GM23338 (cell line): ENCODE measurements around the gene PCBP3. TPM values are rescaled to one million over a fixed set of nuclear protein-coding genes. Genes with fewer than 3 reads are reported as not detected.
"Not testable (repeated sequence)": the region's sequence is repeated elsewhere in the genome, so short reads cannot be mapped to it uniquely, and the experiment has no call there.

ENCODE experiments used
- ATAC-seq: fragments of 200-7000 bp; cut with Tn5 transposase; 3 replicates; pipeline ENCODE4 v1.9.1; 2020
- DNase-seq: peaks from one replicate; pipeline ENCODE4 v3.0.0-alpha.2; 2015; ENCODE audit warnings: low spot score
- H2AFZ ChIP-seq: fragments of 200-600 bp; sonication (generic); 2 replicates; pipeline ENCODE4 v1.8.0; 2016; ENCODE audit warnings: antibody characterized with exemption, mild to moderate bottlenecking, moderate library complexity
- H3F3A ChIP-seq: fragments of 200-600 bp; sonication (generic); replicated peaks from 2 replicates; pipeline ENCODE4 v1.8.0; 2017; ENCODE audit warnings: antibody characterized with exemption, mixed run types, low read depth
- H3K27ac ChIP-seq: fragments of 200-600 bp; sonication (generic); 2 replicates; pipeline ENCODE4 v1.6.1; 2016; ENCODE audit warnings: low read depth
- H3K27me3 ChIP-seq: fragments of 200-600 bp; sonication (generic); 2 replicates; pipeline ENCODE4 v1.8.0; 2016; ENCODE audit warnings: mild to moderate bottlenecking, mixed run types, moderate library complexity; ENCODE audit not compliant: insufficient read depth
- H3K36me3 ChIP-seq: fragments of 200-600 bp; sonication (generic); 2 replicates; pipeline ENCODE4 v1.8.0; 2016; ENCODE audit warnings: mild to moderate bottlenecking; ENCODE audit not compliant: insufficient read depth
- H3K4me1 ChIP-seq: fragments of 200-600 bp; sonication (generic); 2 replicates; pipeline ENCODE4 v1.8.0; 2016; ENCODE audit warnings: mild to moderate bottlenecking, moderate library complexity; ENCODE audit not compliant: insufficient read depth
- H3K4me2 ChIP-seq: fragments of 200-600 bp; sonication (generic); 2 replicates; pipeline ENCODE4 v1.7.1; 2017; ENCODE audit warnings: mixed run types
- H3K4me3 ChIP-seq: fragments of 200-600 bp; sonication (generic); 2 replicates; pipeline ENCODE4 v1.6.1; 2016; ENCODE audit warnings: mixed run types
- H3K79me2 ChIP-seq: fragments of 200-600 bp; sonication (generic); replicated peaks from 2 replicates; pipeline ENCODE4 v1.8.0; 2017; ENCODE audit warnings: mild to moderate bottlenecking; ENCODE audit not compliant: insufficient read depth
- H3K9me2 ChIP-seq: fragments of 200-600 bp; sonication (generic); 2 replicates; pipeline ENCODE4 v1.8.0; 2017; ENCODE audit not compliant: insufficient read depth
- H4K20me1 ChIP-seq: fragments of 200-600 bp; sonication (generic); replicated peaks from 2 replicates; pipeline ENCODE4 v1.8.0; 2017; ENCODE audit warnings: mild to moderate bottlenecking; ENCODE audit not compliant: insufficient read depth
- H3K27ac Mint-ChIP-seq: 2 replicates; pipeline ENCODE4 v1.8.0; 2020; ENCODE audit warnings: inconsistent platforms, mild to moderate bottlenecking, moderate library complexity, mixed read lengths
- H3K27me3 Mint-ChIP-seq: 3 replicates; pipeline ENCODE4 v1.8.0; 2022; ENCODE audit warnings: low read depth, mild to moderate bottlenecking, moderate library complexity, mixed read lengths, inconsistent platforms; ENCODE audit not compliant: insufficient read depth, poor library complexity
- H3K36me3 Mint-ChIP-seq: 3 replicates; pipeline ENCODE4 v1.8.0; 2021; ENCODE audit warnings: low read depth, mild to moderate bottlenecking, inconsistent platforms, moderate library complexity, mixed read lengths
- H3K4me1 Mint-ChIP-seq: 3 replicates; pipeline ENCODE4 v1.8.0; 2020; ENCODE audit warnings: mild to moderate bottlenecking, inconsistent platforms, mixed read lengths
- H3K4me3 Mint-ChIP-seq: 3 replicates; pipeline ENCODE4 v1.8.0; 2021; ENCODE audit warnings: moderate library complexity, mild to moderate bottlenecking, inconsistent platforms, mixed read lengths
- H3K9me3 Mint-ChIP-seq: 3 replicates; pipeline ENCODE4 v1.8.0; 2020; ENCODE audit warnings: moderate library complexity, mild to moderate bottlenecking, inconsistent platforms, mixed read lengths
- CREB1 ChIP-seq: fragments of 250-450 bp; sonication (Bioruptor Pico); IDR thresholded peaks from 2 replicates; pipeline ENCODE4 v1.5.0; 2020; ENCODE audit warnings: low read depth, mild to moderate bottlenecking, moderate library complexity
- EZH2 ChIP-seq: fragments of 200-600 bp; sonication (generic); IDR thresholded peaks from one replicate; pipeline ENCODE4 v1.8.0; 2017; ENCODE audit warnings: antibody characterized with exemption, mild to moderate bottlenecking, low read depth; ENCODE audit not compliant: unreplicated experiment
- EZH2phosphoT487 ChIP-seq: fragments of 200-600 bp; sonication (generic); IDR thresholded peaks from one replicate; pipeline ENCODE4 v1.8.1; 2018; ENCODE audit warnings: antibody characterized with exemption; ENCODE audit not compliant: unreplicated experiment
- polyA plus RNA-seq: library from polyadenylated mRNA; unstranded; fragments of >200 nt; fragmentation: Nextera tagmentation; extraction: Ambion mirVana; gene quantifications from 2 replicates; pipeline ENCODE4 v1.2.1, GENCODE V29; 2016
- total RNA-seq: library from RNA; depleted of rRNA; stranded (reverse); fragments of >200 nt; shearing (Covaris generic); gene quantifications from 2 replicates; pipeline ENCODE4 v1.2.3, GENCODE V29; 2014
- TF ChIP-seq, protein P1 (sequence below): fragments of 250-450 bp; sonication (Bioruptor Pico); IDR thresholded peaks from 2 replicates; pipeline ENCODE4 v1.5.0; 2020; ENCODE audit warnings: mild to moderate bottlenecking, moderate library complexity

The PCBP3 gene
- total and polyA plus RNA-seq, 2 experiments from 2014 or later = 7.1 to 9.1 TPM

DNA sequence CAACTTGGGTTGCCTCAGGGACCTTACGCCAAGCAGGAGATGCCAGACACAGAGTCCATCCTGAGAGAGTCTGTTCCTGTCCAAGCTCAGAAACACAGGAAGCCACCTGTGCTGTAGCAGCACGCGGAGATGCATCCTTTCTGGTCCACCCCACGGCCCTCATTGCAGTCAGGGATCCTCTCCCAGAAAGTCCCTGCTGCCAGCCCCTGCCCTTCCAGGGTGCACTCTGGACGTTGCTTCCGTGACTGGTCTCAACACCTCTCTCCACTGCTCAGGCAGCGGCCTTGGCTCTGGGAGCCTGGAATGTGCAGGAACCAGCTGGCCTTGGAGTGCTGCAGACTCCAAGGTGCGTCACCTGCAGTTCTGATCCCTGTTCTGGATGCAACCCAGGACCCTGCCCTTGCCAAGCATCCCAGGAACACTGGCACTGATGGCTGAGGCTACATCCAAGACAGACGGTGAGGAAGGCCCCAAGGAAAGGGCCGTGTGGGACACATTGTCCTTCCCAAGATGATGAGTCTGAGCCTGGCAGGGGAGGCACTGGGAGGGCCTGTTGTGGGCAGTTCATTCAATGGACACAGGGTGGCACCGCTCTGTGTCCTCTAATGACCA lies 316.4 kb downstream of the PCBP3 start (continued):
- TF ChIP-seq, protein P1, sequence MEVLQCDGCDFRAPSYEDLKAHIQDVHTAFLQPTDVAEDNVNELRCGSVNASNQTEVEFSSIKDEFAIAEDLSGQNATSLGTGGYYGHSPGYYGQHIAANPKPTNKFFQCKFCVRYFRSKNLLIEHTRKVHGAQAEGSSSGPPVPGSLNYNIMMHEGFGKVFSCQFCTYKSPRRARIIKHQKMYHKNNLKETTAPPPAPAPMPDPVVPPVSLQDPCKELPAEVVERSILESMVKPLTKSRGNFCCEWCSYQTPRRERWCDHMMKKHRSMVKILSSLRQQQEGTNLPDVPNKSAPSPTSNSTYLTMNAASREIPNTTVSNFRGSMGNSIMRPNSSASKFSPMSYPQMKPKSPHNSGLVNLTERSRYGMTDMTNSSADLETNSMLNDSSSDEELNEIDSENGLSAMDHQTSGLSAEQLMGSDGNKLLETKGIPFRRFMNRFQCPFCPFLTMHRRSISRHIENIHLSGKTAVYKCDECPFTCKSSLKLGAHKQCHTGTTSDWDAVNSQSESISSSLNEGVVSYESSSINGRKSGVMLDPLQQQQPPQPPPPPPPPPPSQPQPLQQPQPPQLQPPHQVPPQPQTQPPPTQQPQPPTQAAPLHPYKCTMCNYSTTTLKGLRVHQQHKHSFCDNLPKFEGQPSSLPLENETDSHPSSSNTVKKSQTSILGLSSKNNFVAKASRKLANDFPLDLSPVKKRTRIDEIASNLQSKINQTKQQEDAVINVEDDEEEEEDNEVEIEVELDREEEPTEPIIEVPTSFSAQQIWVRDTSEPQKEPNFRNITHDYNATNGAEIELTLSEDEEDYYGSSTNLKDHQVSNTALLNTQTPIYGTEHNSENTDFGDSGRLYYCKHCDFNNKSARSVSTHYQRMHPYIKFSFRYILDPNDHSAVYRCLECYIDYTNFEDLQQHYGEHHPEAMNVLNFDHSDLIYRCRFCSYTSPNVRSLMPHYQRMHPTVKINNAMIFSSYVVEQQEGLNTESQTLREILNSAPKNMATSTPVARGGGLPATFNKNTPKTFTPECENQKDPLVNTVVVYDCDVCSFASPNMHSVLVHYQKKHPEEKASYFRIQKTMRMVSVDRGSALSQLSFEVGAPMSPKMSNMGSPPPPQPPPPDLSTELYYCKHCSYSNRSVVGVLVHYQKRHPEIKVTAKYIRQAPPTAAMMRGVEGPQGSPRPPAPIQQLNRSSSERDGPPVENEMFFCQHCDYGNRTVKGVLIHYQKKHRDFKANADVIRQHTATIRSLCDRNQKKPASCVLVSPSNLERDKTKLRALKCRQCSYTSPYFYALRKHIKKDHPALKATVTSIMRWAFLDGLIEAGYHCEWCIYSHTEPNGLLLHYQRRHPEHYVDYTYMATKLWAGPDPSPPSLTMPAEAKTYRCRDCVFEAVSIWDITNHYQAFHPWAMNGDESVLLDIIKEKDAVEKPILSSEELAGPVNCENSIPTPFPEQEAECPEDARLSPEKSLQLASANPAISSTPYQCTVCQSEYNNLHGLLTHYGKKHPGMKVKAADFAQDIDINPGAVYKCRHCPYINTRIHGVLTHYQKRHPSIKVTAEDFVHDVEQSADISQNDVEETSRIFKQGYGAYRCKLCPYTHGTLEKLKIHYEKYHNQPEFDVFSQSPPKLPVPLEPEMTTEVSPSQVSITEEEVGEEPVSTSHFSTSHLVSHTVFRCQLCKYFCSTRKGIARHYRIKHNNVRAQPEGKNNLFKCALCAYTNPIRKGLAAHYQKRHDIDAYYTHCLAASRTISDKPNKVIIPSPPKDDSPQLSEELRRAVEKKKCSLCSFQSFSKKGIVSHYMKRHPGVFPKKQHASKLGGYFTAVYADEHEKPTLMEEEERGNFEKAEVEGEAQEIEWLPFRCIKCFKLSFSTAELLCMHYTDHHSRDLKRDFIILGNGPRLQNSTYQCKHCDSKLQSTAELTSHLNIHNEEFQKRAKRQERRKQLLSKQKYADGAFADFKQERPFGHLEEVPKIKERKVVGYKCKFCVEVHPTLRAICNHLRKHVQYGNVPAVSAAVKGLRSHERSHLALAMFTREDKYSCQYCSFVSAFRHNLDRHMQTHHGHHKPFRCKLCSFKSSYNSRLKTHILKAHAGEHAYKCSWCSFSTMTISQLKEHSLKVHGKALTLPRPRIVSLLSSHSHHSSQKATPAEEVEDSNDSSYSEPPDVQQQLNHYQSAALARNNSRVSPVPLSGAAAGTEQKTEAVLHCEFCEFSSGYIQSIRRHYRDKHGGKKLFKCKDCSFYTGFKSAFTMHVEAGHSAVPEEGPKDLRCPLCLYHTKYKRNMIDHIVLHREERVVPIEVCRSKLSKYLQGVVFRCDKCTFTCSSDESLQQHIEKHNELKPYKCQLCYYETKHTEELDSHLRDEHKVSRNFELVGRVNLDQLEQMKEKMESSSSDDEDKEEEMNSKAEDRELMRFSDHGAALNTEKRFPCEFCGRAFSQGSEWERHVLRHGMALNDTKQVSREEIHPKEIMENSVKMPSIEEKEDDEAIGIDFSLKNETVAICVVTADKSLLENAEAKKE (CRISPR knock-in tag) = no peak
- no peak for TF ChIP-seq EZH2
- TF ChIP-seq CREB1 (CRISPR knock-in tag) = no peak
- TF ChIP-seq EZH2phosphoT487 = no peak

DNA sequence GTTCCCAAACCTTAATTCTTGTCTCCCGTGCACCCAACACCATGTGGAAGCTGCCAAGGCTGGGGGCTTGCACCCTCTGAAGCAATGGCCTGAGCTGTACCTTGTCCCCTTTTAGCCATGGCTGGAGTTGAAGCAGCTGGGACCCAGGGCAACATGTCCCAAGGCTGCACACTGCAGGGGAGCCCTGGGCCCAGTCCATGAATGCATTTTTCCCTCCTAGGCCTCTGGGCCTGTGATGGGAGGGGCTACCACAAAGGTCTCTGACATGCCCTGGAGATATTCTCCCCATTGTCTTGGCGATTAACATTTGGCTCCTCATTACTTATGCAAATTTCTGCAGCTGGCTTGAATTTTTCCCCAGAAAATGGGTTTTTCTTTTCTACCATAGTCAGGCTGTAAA lies 317.9 kb downstream of the PCBP3 start:
- H3K36me3 ChIP-seq, H4K20me1 ChIP-seq, H3K4me2 ChIP-seq, H3K27ac ChIP-seq, H3K27ac Mint-ChIP-seq, H3K79me2 ChIP-seq, H3K27me3 Mint-ChIP-seq, H3K4me3 Mint-ChIP-seq, ATAC-seq, H3K9me2 ChIP-seq, DNase-seq, H3K4me1 Mint-ChIP-seq, H3K4me1 ChIP-seq, H2AFZ ChIP-seq, H3K4me3 ChIP-seq, H3F3A ChIP-seq, H3K27me3 ChIP-seq: not testable (repeated sequence)
- Mint-ChIP-seq H3K36me3 (peaks cover 51% of the 10 kb centered on the region), H3K9me3 (peaks cover 92% of the 10 kb centered on the region)
